Hematopoietic multipotent progenitor cell treated with erythropoietin and hydrocortisone succinate and interleukin-3 and kit ligand, for 15 days (in vitro differentiated cells): Measurements from ENCODE around the gene KCNG4.
A peak's percentile ranks its signal among the peaks of the same experiment; 100 is the strongest.
"Not testable (repeated sequence)": the region's sequence is repeated elsewhere in the genome, so short reads cannot be mapped to it uniquely, and the experiment has no call there.

Source experiments
- DNase-seq: peaks from one replicate; pipeline ENCODE4 v3.0.0-alpha.2; 2015; ENCODE audit warnings: low spot score

KCNG4 gene

DNA sequence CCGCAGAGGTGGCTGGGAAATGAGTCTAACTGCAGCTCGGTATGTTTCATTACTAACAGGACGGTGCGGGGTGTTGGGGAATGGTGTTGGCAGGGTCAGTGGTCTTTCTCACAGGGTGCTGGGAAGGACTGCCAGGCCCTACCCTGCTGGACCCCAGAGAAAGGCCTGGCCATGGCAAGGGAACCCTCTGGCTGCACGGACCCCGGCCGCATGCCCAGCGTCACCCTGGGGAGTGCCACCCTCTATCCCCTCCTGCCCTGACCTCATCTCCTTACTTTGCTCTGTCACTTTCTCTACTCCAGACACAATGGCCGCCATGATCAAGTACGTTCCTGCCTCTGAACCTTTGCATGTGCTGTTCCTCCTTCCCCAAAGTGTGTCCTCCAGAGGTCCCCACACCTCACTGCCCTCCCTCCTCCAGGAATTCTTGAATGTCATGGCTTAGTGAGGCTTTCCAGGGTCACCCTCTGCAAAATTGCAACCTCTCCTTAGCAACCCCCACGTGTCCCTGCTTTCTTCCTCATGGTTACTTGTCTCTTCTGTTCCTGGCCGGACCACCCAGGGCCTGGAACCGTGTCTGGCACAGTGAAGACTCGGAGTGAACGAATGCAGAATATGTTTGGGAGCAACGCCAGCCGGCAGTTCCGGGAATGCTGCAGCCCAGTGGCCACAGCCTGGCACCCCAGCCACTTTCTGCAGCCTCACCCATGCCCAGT lies 33.7 kb downstream of the KCNG4 start:
- DNase-seq: no peak

DNA sequence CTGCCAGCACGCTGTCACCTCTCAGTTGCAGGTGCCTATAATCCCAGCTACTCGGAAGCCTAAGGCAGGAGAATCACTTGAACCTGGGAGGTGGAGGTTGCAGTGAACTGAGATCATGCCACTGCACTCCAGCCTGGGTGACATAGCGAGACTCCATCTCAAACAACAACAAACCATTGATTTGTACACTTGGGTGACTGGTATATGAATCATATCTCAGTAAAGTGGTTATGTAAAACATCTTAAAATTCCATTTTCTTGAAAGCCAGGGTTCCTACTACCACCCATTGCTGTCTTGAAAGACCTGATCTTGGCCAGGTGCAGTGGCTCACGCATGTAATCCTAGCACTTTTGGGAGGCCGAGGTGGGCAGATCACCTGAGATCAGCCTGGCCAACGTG lies 34.7 kb downstream of the KCNG4 start:
- DNase-seq: not testable (repeated sequence)

DNA sequence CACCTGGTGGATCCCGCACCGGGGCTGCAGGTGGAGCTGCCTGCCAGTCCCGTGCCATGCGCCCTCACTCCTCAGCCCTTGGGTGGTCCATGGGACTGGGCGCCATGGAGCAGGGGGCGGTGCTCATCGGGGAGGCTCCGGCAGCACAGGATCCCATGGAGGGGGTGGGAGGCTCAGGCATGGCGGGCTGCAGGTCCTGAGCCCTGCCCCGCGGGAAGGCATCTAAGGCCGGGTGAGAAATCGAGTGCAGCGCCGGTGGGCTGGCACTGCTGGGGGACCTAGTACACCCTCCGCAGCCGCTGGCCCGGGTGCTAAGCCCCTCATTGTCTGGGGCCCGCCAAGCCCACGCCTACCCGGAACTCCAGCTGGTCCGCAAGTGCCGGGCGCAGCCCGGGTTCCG lies 35.3 kb downstream of the KCNG4 start:
- DNase-seq: not testable (repeated sequence)

DNA sequence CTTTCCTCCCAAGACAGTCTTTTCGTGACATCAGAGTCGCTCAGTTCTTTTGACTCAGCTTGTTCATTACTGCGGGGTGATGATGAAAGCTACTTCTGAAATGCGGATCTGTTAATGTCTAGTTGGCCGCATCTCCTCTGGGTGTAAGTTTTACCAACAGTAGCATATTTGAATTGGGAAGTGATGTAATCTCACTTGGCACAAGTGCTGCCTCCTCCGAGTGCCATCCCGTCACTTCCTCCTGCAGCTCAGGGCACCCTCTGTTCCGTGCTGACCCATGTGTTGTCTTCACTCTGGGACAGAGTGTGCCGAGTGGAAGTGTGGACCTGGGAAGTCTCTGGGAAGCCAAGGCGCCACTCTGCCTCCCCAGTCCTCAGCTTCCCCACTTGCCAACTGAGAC lies 40.0 kb downstream of the KCNG4 start:
- no peak for DNase-seq

DNA sequence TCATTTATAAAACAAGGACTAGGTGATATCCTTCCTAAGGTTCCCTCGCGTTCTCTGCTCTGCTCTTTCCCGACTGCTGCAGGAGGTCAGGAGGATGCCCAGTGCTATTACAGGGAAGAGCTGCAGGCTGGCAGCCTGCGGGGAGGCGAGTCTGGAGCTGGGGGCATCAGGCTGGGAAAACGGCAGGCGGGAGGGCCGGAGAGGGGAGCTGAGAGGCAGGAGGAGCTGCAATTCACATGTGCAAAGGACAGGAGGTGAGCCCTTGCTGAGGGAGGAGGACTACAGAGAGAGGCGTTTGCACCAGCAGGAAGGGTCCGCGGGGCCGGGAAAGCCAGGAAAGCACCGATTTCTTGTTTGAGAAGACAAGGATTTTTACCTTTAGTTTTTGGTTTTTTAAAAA lies 40.7 kb downstream of the KCNG4 start:
- DNase-seq: no peak

DNA sequence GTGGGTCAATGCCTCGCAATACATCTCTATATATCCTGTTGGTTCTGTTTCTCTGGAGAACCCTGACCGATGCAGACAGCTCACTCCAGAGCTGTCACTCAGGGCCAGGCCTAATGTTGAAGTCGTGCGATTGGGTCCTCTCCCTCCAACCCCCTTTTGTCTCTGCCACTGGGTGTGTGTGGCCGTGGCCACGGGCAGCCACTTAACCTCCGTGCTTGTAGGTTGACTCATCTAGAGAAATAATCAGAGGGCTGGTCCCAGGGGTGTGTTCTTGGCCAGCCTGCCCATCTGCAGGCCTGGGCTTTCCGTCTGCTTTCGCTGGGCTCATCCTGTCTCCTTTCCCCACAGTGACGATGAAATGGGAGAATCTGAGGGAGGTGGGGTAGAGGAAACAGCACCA lies 41.4 kb downstream of the KCNG4 start:
- DNase-seq: no peak

DNA sequence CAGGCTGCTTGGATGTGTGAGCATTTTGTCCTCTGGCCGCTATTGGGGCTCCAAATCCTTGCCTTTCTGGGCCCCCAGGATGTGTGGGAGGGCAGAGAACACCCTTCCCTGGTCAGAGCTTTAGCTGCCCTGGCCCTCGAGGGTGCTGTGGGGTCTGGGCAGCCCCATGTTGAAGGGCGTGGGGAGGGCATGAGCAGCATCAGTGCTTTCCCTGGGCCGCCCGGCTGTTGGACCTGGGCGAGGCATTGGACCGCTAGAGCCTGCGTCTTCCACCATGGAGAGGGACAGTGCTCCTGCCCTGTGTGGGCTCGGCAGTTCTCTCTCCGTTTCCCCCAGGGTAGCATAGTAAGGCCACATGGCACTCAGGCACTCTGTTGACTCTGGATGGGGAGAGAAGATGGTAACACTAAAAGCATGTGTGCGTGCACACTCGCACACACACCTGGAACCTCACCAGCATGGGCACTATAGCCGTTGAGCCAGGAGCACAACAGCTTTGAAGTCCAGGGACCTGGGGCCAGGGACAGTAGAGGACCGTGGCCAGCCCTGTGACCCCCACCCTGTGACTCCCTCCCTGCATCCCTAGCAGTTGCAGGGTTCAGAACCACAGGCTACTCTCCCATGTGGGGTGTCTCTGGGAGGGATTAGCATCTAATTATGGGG lies 42.2 kb downstream of the KCNG4 start:
- no peak for DNase-seq

DNA sequence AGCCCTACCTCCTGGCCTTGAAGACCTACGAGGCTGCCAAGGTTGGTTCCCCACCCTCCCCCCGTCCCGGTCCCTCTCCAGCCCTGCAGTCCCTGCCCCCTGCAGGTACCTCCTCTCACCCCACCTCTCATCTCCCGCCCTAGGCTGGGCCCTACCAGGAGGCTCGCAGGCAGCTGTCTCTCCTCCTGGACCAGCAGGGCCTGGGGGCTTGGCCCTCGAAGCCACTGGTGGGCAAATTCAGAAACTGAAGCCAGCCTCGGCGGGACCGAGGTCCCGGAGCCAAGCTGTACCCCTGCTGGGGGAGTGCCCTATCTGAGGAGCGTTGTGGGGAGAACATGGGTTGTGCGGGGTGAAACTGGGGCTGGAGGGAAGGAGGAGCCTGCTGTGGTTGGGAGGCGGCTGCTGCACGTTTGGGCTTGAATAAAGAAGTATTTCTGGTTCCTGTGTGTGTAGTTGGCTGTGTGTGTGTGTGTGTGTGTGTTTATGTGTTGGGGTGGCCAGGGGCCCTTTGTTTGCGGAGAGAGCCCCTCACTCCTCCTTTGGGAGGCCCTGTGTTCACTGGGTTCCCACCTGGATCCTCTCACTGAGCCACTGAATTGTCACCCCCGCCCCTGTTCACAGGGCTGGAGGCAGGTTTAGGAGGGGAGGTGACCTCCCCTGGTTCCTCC lies 43.0 kb downstream of the KCNG4 start:
- no peak for DNase-seq

DNA sequence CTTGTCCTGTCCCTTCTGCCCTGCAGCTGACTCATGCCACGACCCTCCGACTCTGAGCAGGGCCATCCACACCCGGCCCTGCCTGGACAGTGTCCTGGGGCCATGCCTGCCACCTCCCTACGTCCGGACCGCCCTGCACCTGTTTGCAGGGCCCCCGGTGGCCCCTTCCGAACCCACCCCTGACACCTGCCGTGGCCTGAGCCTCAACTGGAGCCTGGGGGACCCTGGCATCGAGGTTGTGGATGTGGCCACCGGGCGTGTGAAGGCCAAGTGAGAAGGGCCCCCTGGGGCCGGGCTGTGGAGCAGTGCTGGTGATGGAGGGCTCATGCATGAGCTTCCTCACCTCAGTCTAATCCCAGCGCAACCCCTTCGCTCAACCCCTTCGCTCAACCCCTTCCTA lies 43.7 kb downstream of the KCNG4 start:
- no peak for DNase-seq

DNA sequence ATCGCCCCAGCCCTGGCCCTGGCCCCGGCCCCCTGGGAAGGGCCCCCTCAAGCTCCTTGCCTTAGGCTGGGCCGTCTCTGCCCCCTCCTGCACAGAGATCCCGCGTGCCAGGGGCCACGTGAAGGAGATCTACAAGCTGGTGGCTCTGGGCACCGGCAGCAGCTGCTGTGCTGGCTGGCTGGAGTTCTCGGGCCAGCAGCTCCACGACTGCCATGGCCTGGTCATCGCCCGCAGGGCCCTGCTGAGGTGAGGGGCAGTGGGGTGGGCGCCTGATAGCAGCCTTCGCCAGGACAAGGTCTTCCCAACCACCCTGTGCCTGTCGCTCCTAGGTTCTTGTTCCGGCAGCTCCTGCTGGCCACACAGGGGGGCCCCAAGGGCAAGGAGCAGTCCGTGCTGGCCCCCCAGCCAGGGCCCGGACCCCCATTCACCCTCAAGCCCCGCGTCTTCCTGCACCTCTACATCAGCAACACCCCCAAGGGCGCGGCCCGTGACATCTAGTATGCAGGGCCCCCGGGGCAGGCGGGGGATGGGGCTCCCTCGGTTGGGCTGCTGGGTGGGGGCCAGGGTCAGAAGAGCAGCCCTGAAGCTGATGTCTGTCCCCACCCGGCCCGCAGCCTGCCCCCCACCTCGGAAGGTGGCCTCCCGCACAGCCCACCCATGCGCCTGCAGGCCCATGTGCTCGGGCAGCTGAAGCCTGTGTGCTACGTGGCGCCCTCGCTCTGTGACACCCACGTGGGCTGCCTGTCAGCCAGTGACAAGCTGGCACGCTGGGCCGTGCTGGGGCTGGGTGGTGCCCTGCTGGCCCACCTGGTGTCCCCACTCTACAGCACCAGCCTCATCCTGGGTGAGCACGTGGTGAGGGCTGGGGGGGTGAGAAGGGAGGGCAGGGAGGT lies 44.4 kb downstream of the KCNG4 start:
- no peak for DNase-seq

DNA sequence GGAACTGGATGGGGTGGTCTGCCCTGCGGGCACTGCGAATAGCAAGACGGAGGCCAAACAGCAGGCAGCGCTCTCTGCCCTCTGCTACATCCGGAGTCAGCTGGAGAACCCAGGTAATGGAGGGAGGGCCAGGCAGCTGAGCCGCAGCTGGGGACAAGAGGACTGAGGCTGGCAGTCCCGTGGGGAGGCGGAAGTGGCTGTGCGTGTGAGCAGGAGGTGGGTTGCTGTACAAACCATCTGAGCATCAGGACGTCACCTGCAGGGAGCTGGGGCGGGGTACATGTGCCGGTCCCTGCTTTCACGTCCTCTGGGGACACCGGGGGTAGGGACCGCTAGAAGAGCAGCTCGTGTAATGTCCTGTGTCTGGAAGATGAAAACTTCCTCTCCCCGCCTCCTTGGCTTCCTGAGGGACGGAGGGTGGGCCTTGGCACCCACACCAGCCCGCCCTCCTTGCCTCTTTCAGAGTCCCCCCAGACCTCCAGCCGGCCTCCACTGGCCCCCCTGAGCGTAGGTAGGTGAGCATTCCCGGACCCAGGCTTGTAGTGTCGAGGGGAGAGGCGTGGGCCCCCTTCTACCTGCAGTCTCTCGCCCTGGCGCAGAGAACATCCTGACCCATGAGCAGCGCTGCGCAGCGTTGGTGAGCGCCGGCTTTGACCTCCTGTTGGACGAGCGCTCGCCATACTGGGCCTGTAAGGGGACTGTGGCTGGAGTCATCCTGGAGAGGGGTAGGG lies 45.2 kb downstream of the KCNG4 start:
- no peak for DNase-seq

DNA sequence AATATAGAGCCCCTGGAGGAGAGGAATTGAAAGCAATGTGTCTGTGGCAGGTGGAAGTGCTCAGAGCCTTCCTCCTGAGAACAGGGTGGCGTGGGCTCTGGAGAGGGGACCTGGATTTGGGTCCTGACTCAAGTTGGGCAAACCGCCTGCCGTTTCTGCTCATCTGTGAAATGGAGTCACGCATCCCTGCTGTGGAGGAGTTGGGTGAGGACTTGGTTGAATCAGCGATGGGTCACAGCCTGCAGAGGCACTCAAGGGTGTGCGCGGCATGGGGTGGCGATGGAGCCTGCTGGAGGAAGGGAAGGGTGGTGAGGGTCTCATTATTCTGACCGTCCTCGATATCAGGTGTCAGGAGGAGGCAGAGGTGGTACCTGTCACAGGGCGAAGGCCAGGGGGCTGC lies 45.8 kb downstream of the KCNG4 start:
- DNase-seq: no peak

DNA sequence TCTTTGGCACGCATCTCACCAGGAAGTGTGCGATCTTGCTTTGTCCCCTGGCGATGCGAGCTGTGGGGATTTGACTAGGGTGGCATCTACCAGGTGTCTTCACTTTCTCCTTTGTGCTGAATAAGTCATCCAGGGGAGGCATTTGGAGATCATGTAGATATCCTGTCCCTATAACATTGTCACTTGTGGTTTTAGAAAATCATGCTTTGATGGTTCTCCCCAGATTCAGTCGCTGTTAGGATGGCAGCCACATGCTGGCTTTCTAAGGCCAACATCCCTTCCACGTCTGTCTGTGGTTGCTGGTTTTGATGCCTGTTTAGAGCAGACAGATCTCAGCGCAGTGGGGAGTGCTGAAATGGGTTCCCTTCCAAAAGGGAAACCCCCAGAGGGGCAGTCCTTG lies 46.3 kb downstream of the KCNG4 start:
- no peak for DNase-seq

DNA sequence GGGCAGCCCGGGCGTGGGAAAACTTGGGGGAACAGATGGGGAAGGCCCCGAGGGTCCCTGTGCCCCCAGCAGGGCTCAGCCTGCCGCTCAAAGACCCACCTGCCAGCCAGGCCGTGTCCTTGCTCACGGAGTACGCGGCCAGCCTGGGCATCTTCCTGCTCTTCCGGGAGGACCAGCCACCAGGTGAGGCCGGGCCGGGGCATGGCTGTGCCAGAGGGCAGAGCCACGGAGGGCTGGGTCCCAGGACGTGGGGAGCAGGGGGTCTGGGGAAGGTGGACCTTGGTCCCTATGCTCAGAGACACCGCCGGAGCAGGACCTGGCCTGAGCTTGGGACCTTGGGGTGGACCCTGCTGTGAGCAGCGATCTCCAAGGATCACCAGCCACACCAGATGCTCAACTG lies 48.3 kb downstream of the KCNG4 start:
- no peak for DNase-seq

DNA sequence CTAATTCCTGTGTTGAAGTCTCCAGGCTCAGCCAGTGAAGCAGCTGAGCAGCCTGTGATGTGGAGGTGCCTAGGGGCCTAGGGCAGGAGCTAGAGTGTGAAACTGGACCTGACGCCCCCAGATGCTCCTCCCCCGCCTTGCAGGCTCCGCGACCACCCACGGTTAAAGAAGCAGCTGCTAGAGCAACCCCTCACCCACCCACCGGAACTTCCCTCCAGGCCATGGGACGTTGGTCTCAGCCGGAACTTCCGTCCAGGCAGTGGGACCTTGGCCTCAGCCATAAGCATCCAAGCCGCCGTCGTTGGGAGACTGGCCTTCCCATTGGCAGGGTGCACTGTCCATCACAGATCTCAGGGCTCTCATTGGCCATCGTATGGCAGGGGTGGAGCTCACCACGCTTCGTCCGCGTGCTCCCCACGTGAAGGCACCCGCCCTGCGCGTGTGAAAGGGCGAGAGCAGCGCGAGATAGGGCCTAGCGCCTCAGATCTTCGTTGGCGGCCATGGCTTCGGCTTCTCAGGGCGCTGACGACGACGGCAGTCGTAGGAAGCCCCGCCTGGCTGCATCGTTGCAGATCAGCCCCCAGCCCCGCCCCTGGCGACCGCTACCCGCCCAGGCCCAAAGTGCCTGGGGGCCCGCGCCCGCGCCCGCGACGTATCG lies 49.0 kb downstream of the KCNG4 start, which contains the start of gene ADAD2:
TSS of gene ADAD2 (plus strand) at position 427 of the 658 bp plus-strand sequence. CDS start at position 501, 74 bp downstream.
- DNase-seq: no peak

DNA sequence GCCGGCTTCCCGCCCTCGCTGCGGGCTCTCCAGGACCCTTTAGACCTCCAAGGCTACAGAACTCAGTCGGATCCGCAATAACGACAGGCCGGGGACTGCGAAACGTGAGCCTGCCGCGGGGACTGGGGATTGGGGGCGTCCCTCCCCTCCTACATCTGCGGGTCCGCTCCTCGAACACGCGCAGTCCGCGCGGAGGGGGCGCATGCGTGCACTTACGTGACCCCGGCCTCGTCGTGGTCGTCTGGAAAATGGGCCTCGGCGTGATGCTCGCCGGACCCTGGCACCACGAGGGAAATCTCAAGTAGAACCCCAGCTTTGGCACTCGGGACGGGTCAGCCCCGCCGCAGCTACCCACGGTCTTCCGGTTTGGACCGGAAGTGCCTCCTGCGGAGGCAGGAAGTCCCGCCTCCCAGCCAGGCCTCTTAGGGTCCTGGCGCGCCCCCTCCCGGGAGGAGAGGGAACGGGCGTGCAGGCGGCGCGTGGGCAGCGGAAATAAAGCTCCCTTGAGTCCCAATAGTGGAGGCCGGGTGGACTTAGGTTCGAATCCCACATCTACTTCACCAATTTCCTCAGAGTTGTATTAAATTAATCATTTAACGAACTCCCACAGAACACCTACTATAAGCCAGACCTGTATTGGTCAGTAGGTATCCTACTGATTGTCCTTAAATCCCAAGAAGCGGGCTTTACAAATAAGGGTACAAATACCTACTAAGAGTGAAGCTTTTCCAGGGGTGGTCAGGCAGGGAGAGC lies 53.0 kb downstream of the KCNG4 start, which contains the start of gene TAF1C:
TSS of gene TAF1C (minus strand) at position 373 of the 753 bp plus-strand sequence. CDS start 2,069 bp downstream, outside the sequence.
- peak; percentile 96 for DNase-seq

DNA sequence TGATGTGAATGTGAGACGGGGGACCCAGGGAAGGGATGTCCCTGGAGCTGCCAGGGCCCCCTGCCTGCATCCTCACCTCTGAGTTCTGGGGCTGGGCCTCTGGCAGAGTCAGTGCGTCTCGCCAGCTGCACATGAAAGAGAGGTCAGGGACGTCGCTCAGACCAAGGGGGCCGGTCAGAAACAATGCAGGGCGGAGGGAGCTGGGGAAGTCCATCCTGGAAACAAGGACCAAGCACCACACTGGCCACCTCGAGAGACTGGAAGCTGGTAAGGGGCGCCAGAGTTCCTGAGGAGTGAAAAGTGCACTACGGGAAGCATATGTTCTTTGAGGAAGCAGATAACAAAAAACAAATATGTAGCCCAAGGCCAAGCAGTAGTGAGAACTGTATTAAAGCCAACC lies 55.0 kb downstream of the KCNG4 start:
- no peak for DNase-seq

DNA sequence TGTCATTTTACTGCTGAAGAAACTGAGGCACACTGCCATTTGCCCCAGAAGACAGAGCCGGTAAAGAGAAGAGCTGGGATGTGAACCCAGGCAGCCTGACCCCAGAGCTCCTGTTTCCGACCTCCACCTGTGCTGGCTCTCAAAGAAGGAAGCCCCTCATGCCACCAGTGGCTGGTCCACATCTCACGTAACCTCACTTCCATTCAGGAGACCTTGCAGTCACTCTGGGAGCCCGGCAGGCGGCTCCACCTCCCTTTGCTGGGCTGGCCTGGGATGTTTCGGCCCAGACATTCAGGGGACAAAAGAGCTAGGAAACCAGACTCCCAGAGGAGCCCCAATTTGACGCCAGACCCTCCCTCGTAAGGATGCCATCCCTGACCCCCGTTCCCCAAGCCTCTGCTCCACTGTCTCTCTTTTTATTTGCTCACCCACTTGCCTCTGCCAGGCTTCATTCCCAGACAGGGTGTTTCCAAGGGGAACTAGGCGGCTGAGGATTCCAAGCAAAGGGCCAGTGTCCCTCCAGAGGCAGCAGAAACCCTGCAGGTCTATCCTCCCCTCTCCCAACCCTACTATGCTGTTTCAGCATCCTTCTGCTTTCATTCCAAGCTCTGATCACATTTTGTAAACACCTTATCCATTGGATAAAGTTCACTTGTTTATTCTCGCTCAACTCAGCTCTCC lies 55.8 kb downstream of the KCNG4 start:
- no peak for DNase-seq

DNA sequence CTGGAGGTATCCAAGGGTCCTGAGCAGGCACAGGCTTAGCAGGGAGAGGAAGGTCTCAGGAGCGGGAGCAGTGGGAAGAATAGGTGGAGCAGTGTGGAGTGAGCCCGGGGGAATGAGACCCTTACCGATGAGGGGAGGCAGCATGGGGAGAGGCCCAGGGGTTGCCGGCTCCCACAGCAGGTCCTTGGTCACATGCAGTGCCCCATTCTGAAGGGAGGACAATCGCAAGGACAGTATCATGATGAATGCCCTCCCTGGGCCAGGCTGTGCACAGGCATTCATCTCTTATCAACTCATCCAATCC lies 56.3 kb downstream of the KCNG4 start:
- no peak for DNase-seq
